ENCODE results near the gene CPNE5.
A peak's percentile ranks its signal among the peaks of the same experiment; 100 is the strongest.

The CPNE5 gene

GRCh38 chr6:36833182-36833789 lies 6.0 kb downstream of the CPNE5 start:
- no peak for DNase-seq

GRCh38 chr6:36832313-36832712 lies 6.9 kb downstream of the CPNE5 start:
- no peak for DNase-seq

GRCh38 chr6:36830577-36830976 lies 8.7 kb downstream of the CPNE5 start:
- DNase-seq, result no peak

GRCh38 chr6:36829919-36830544 lies 9.2 kb downstream of the CPNE5 start:
- DNase-seq, result peak; percentile 88

GRCh38 chr6:36827261-36828079 lies 11.8 kb downstream of the CPNE5 start:
- peak; percentile 12 for DNase-seq

- DNase-seq, result no peak
Measured at GRCh38 chr6:36826520-36827227, 12.6 kb downstream of the CPNE5 start.

- no peak for DNase-seq
Measured at GRCh38 chr6:36825994-36826393, 13.2 kb downstream of the CPNE5 start.

- no peak for DNase-seq
Measured at GRCh38 chr6:36825452-36825851, 13.8 kb downstream of the CPNE5 start.

- DNase-seq, result no peak
Measured at GRCh38 chr6:36824253-36824652, 15.0 kb downstream of the CPNE5 start.

GRCh38 chr6:36823421-36824096 lies 15.7 kb downstream of the CPNE5 start:
- DNase-seq, result no peak

- DNase-seq, result no peak
Measured at GRCh38 chr6:36822506-36823269, 16.6 kb downstream of the CPNE5 start.

- no peak for DNase-seq
Measured at GRCh38 chr6:36821581-36822335, 17.5 kb downstream of the CPNE5 start.

- DNase-seq, result no peak
Measured at GRCh38 chr6:36820700-36821580, 18.3 kb downstream of the CPNE5 start.

- DNase-seq, result no peak
Measured at GRCh38 chr6:36818756-36819155, 20.5 kb downstream of the CPNE5 start.

GRCh38 chr6:36817847-36818246 lies 21.4 kb downstream of the CPNE5 start:
- no peak for DNase-seq

- DNase-seq, result no peak
Measured at GRCh38 chr6:36817176-36817817, 21.9 kb downstream of the CPNE5 start.

GRCh38 chr6:36815962-36816735 lies 23.1 kb downstream of the CPNE5 start:
- DNase-seq, result no peak

GRCh38 chr6:36814249-36814648 lies 25.0 kb downstream of the CPNE5 start:
- no peak for DNase-seq

GRCh38 chr6:36813526-36813925 lies 25.7 kb downstream of the CPNE5 start:
- no peak for DNase-seq
